HCT116 (cell line): ENCODE results near the gene ALOX5AP. TPM values are rescaled to one million over a fixed set of nuclear protein-coding genes. Genes with fewer than 3 reads are reported as not detected.

Experiments
- ATAC-seq: fragments of 200-7000 bp; cut with Tn5 transposase; 2 replicates; pipeline ENCODE4 v1.9.1; 2020; ENCODE audit warnings: mild to moderate bottlenecking, moderate library complexity
- BruUV-seq: library from RNA; stranded (reverse); fragments of 400-500 nt; replicated peaks from 2 replicates; lab custom pipeline; 2021; lab: Mats Ljungman, UMichigan
- CTCF ChIA-PET: fragments of 300-600 bp; sonication (Branson Sonifier 250); formaldehyde crosslinking; loops from one replicate; lab custom pipeline; 2021; ENCODE audit warnings: antibody characterized with exemption; lab: Charles Lee
- POLR2A ChIA-PET: fragments of 300-600, 350-600 bp; sonication (Branson Sonifier 250); formaldehyde crosslinking; loops from one replicate; lab custom pipeline; 2021; ENCODE audit warnings: antibody characterized with exemption; lab: Charles Lee
- RAD21 ChIA-PET, 2 experiments: fragments of 300-600 bp; sonication (Branson Sonifier 250); formaldehyde crosslinking; loops; one replicate each; lab custom pipeline; 2023; ENCODE audit warnings: low total read pairs in 2 of 2; ENCODE audit not compliant: uncharacterized antibody in 2 of 2, unreplicated experiment in 2 of 2, low non-redundant PET in 1 of 2; lab: Charles Lee
- DNase-seq: peaks from one replicate; pipeline ENCODE4 v3.0.0-alpha.2; 2010; ENCODE audit warnings: low read depth, low spot score
- H2AFZ ChIP-seq: fragments of 200-600 bp; shearing (Covaris generic), sonication (generic); 2 replicates; pipeline ENCODE4 v1.6.1; 2017; ENCODE audit warnings: low read depth, mixed run types, mixed read lengths, antibody characterized with exemption, low read length; ENCODE audit not compliant: poor library complexity, severe bottlenecking
- H3K27ac ChIP-seq: 2 replicates; pipeline ENCODE4 v1.5.1; 2012; ENCODE audit warnings: low read depth, low read length
- H3K27me3 ChIP-seq: fragments of 200-600 bp; sonication (generic); 2 replicates; pipeline ENCODE4 v1.6.1; 2016; ENCODE audit warnings: mixed run types, low read length, mixed read lengths; ENCODE audit not compliant: insufficient read depth
- H3K36me3 ChIP-seq, 2 experiments: fragments of 200-500 bp in 1 of 2; fragments of 200-600 bp in 1 of 2; sonication (Bioruptor generic) in 1 of 2; sonication (generic) in 1 of 2; 2 replicates each; pipeline versions ENCODE4 v1.5.1 to v1.6.1; 2014 to 2016; ENCODE audit warnings: low read length in 2 of 2, inconsistent platforms in 1 of 2, mixed read lengths in 1 of 2, mixed run types in 1 of 2; ENCODE audit not compliant: insufficient read depth in 2 of 2, control insufficient read depth in 1 of 2
- H3K4me1 ChIP-seq, 2 experiments: fragments of 200-600 bp in 1 of 2; sonication (generic) in 1 of 2; 2 replicates each; pipeline versions ENCODE4 v1.5.1 to v1.6.1; 2012 to 2017; ENCODE audit warnings: low read length in 2 of 2, inconsistent platforms in 1 of 2, mild to moderate bottlenecking in 1 of 2, mixed read lengths in 1 of 2, mixed run types in 1 of 2, moderate library complexity in 1 of 2; ENCODE audit not compliant: insufficient read depth in 2 of 2, control insufficient read depth in 1 of 2
- H3K4me2 ChIP-seq: fragments of 200-600 bp; sonication (generic); 2 replicates; pipeline ENCODE4 v1.6.1; 2017; ENCODE audit warnings: mixed run types, low read length, mixed read lengths
- H3K4me3 ChIP-seq, 2 experiments: fragments of 200-600 bp in 1 of 2; sonication (generic) in 1 of 2; replicated peaks in 1 of 2; 2 replicates each; pipeline ENCODE4 v1.5.1; 2011 to 2016; ENCODE audit warnings: low read length in 2 of 2, control low read depth in 1 of 2, low read depth in 1 of 2, mild to moderate bottlenecking in 1 of 2, mixed read lengths in 1 of 2, mixed run types in 1 of 2
- H3K79me2 ChIP-seq: fragments of 200-600 bp; sonication (generic); 2 replicates; pipeline ENCODE4 v1.6.1; 2017; ENCODE audit warnings: mild to moderate bottlenecking, mixed run types, low read length, moderate library complexity, mixed read lengths; ENCODE audit not compliant: insufficient read depth
- H3K9ac ChIP-seq: fragments of 200-600 bp; sonication (generic); 2 replicates; pipeline ENCODE4 v1.6.1; 2016; ENCODE audit warnings: low read length, mixed read lengths
- H3K9me2 ChIP-seq: fragments of 200-600 bp; sonication (generic), shearing (Covaris generic); 2 replicates; pipeline ENCODE4 v1.6.1; 2017; ENCODE audit warnings: mixed run types, mild to moderate bottlenecking, moderate library complexity; ENCODE audit not compliant: insufficient read depth
- H3K9me3 ChIP-seq, 2 experiments: fragments of 200-500 bp in 1 of 2; fragments of 200-600 bp in 1 of 2; sonication (Bioruptor generic) in 1 of 2; sonication (generic) in 1 of 2; 2 replicates each; pipeline ENCODE4 v1.6.1; 2014 to 2017; ENCODE audit warnings: low read length in 2 of 2, mixed read lengths in 2 of 2, inconsistent platforms in 1 of 2, low read depth in 1 of 2, mild to moderate bottlenecking in 1 of 2, mixed run types in 1 of 2, moderate library complexity in 1 of 2; ENCODE audit not compliant: control insufficient read depth in 1 of 2, insufficient read depth in 1 of 2
- H4K20me1 ChIP-seq: fragments of 200-600 bp; sonication (generic), shearing (Covaris generic); 2 replicates; pipeline ENCODE4 v1.6.1; 2017; ENCODE audit warnings: mixed run types, mild to moderate bottlenecking, moderate library complexity; ENCODE audit not compliant: insufficient read depth
- CEBPB ChIP-seq: IDR thresholded peaks from 2 replicates; pipeline ENCODE4 v1.6.1; 2012; ENCODE audit warnings: low read depth
- ELF1 ChIP-seq: IDR thresholded peaks from 2 replicates; pipeline ENCODE4 v1.6.1; 2012; ENCODE audit warnings: low read depth, borderline replicate concordance
- JUND ChIP-seq: IDR thresholded peaks from 2 replicates; pipeline ENCODE4 v1.6.1; 2012
- TCF7L2 ChIP-seq: IDR thresholded peaks from 2 replicates; pipeline ENCODE4 v1.7.0; 2011; ENCODE audit warnings: borderline replicate concordance, inconsistent platforms; ENCODE audit not compliant: insufficient read depth, insufficient read length; ENCODE audit errors: extremely low read depth
- ZFX ChIP-seq: fragments of 450-650 bp; IDR thresholded peaks from 2 replicates; pipeline ENCODE4 v1.6.1; 2017
- ZNF274 ChIP-seq: fragments of 200-500 bp; sonication (Bioruptor generic); IDR thresholded peaks from 2 replicates; pipeline ENCODE4 v1.6.1; 2014; ENCODE audit warnings: mild to moderate bottlenecking, low read depth, low read length, inconsistent platforms
- intact Hi-C: fragments of 100-400 bp; cut with micrococcal nuclease; formaldehyde crosslinking; loops from 2 replicates; pipeline ENCODE4 v1.10.0; 2022
- total RNA-seq: library from RNA; stranded (reverse); gene quantifications from one replicate; pipeline ENCODE4 v1.2.1, GENCODE V29; 2021; ENCODE audit not compliant: unreplicated experiment

Gene ALOX5AP
- total RNA-seq, 1 experiment from 2014 or later = not detected

- RAD21 ChIA-PET = no interaction called here
- Histone ChIP-seq H3K9me2 (no peaks in the 10 kb centered on the region), H3K9me3 (no peaks in the 10 kb centered on the region), H3K27ac (no peak overlapping the region), H3K79me2 (no peaks in the 10 kb centered on the region), H3K27me3 (no peaks in the 10 kb centered on the region), H3K4me1 (0 out of 4 replicates have a peak, but pooled peaks cover 0 to 4% of the 10 kb centered on the region in 2 experiments)
- intact Hi-C loops = no loop called here
- no peak for DNase-seq
- no peak for TF ChIP-seq CEBPB
- TF ChIP-seq, all 23 proteins: peak for 0
- Histone ChIP-seq H3K4me3 (no peak overlapping the region), H3K36me3 (no peaks in the 10 kb centered on the region), H4K20me1 (no peaks in the 10 kb centered on the region), H3K4me2 (no peak overlapping the region), H2AFZ (no peak overlapping the region), H3K9ac (no peak overlapping the region)
- CTCF ChIA-PET = no interaction called here
- no peak for ATAC-seq
- BruUV-seq = no TSS peak
- POLR2A ChIA-PET = no interaction called here
Measured at GRCh38 chr13:30710442-30710841, 24.9 kb upstream of the ALOX5AP start.

- H3K9me2 ChIP-seq = no peaks in the 10 kb centered on the region
- H3K27ac ChIP-seq = no peak overlapping the region
- CTCF ChIA-PET = no interaction called here
- BruUV-seq = no TSS peak
- H3K9me3 ChIP-seq = no peaks in the 10 kb centered on the region
- ATAC-seq (no peak), DNase-seq (no peak)
- no peaks in the 10 kb centered on the region for H4K20me1 ChIP-seq
- no peak overlapping the region for H3K4me2 ChIP-seq
- POLR2A ChIA-PET = no interaction called here
- no peaks in the 10 kb centered on the region for H3K36me3 ChIP-seq
- no peak overlapping the region for H2AFZ ChIP-seq
- no peak overlapping the region for H3K9ac ChIP-seq
- intact Hi-C loops = no loop called here
- no peaks in the 10 kb centered on the region for H3K27me3 ChIP-seq
- no peaks in the 10 kb centered on the region for H3K79me2 ChIP-seq
- TF ChIP-seq TCF7L2 (no peak), JUND (no peak), ELF1 (no peak), ZNF274 (no peak), CEBPB (no peak), ZFX (no peak)
- TF ChIP-seq, all 23 proteins: peak for 0
- no peaks in the 10 kb centered on the region for H3K4me1 ChIP-seq
- H3K4me3 ChIP-seq = no peak overlapping the region
- RAD21 ChIA-PET = no interaction called here
Measured at GRCh38 chr13:30711375-30711774, 24.0 kb upstream of the ALOX5AP start.
